Pancreas (tissue), 10 donors: ENCODE measurements around the gene PSRC1. TPM values are rescaled to one million over a fixed set of nuclear protein-coding genes. Genes with fewer than 3 reads are reported as not detected.

Source experiments
- ATAC-seq, 4 donors: fragments of 200-7000 bp; cut with Tn5 transposase; one replicate each; pipeline versions ENCODE4 v1.8.0 to v1.9.1; 2020; ENCODE audit warnings: mild to moderate bottlenecking in 4 of 4, moderate library complexity in 4 of 4
- DNase-seq, 6 donors: peaks; one replicate each; pipeline ENCODE4 v3.0.0-alpha.2; 2020
- FAIRE-seq: peaks from 2 replicates; lab custom pipeline; 2012; peaks lifted over from hg19 to GRCh38; lab: Jason Lieb, UNC
- H3K27ac ChIP-seq, 4 donors: fragments of 200-600 bp; sonication (generic); 1 replicate in 3 of 4; 2 replicates in 1 of 4; pipeline versions ENCODE4 v1.5.0 to v1.8.0; 2020
- H3K27me3 ChIP-seq, 4 donors: fragments of 200-600 bp; one replicate each; pipeline ENCODE4 v1.8.0; 2021
- H3K36me3 ChIP-seq, 3 donors: fragments of 200-600 bp; sonication (generic) in 1 of 3; one replicate each; pipeline versions ENCODE4 v1.5.0 to v1.8.0; 2020 to 2021
- H3K4me1 ChIP-seq, 3 donors: fragments of 200-600 bp; one replicate each; pipeline ENCODE4 v1.8.0; 2021
- H3K4me3 ChIP-seq, 4 donors: fragments of 200-600 bp; sonication (generic) in 2 of 4; one replicate each; pipeline versions ENCODE4 v1.5.0 to v1.8.0; 2020 to 2021
- H3K9me3 ChIP-seq, 4 donors: fragments of 200-600 bp; one replicate each; pipeline ENCODE4 v1.8.0; 2021
- CTCF ChIP-seq, 4 donors: fragments of 200-600 bp; sonication (generic) in 3 of 4; IDR thresholded peaks; one replicate each; pipeline versions ENCODE4 v1.5.0 to v1.8.0; 2021; ENCODE audit warnings: antibody characterized with exemption in 4 of 4
- WGBS, 2 donors: extraction: QIAGEN DNeasy Blood & Tissue Kit; methylation state at CpG; one replicate each; pipeline ENCODE4 v1.1.7; 2013; 5-methylcytosine and 5-hydroxymethylcytosine counted together
- intact Hi-C, 3 donors: fragments of 100-400 bp; cut with DNase I; formaldehyde crosslinking; loops; one replicate each; pipeline versions ENCODE4 v1.11.1 to v1.14.2; 2022
- polyA plus RNA-seq, 2 donors: library from polyadenylated mRNA; stranded (reverse); fragments of 200-250 nt; gene quantifications; one replicate each; pipeline ENCODE4 v1.2.3, GENCODE V29; 2013
- total RNA-seq, 6 donors: library from RNA; stranded (reverse); fragmentation: NEBNext Ultra II Directional in 4 of 6; extraction: Animal tissue kit (Norgen Biotek cat#: 25700) in 4 of 6; gene quantifications; one replicate each; pipeline versions ENCODE4 v1.2.1 to v1.2.4, GENCODE V29; 2021 to 2023
- donor health status: healthy with polysubstance abuse.
- donor health status: DM: no; HTN: no; CAD: no; lungs with moderate emphysema.
- donor health status: DM: no; HTN: no; CAD: no.
- donor health status: control.
- donor health status: control.
- donor health status: Bipolar disorder and iron deficiency.
- donor health status: DM: yes; HTN: yes; CAD: no.
- donor health status: DM: no; HTN: no; CAD: no.
- donor health status: DM: no; HTN: no; CAD: no.
- donor health status: DM: yes; HTN: yes; CAD: no.

The PSRC1 gene
- total and polyA plus RNA-seq, 8 donors = 0.08 to 5.4 (median 0.91) TPM

- Histone ChIP-seq H3K9me3 (no peaks in the 10 kb centered on the region), H3K4me1 (no peaks in the 10 kb centered on the region), H3K27ac (no peak overlapping the region), H3K4me3 (no peak overlapping the region), H3K27me3 (no peaks in the 10 kb centered on the region), H3K36me3 (no peaks in the 10 kb centered on the region)
- no peak for TF ChIP-seq CTCF (IDR thresholded peaks at IDR 0.05)
- DNase-seq (no peak), ATAC-seq (no peak), FAIRE-seq (no peak)
- 84 to 86% methylated on average over 5 of the region's 5 CpGs for WGBS, 2 donors
- intact Hi-C loops = no loop called here
Measured at GRCh38 chr1:109256971-109257681, 25.8 kb downstream of the PSRC1 start.

DNA sequence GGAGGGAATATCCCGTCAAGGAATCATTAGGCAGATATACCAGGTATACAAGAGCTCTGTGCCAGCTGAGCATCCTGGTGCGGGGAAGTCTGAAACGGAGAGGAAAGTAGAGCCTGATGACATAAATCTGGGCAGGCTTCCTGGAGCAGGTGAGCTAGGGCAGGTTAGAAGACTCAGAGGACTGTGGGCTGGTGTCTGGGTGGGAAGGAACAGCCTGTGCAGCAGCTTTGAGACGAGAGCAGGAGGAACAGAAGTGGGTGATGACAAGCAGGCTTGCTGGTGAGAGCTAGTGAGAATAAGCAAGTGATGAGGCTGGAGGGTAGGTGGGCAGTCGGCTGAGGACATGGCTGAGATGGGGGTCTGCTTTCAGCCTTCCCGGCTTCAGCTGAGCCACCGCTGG lies 26.9 kb downstream of the PSRC1 start:
- intact Hi-C loops = no loop called here
- H3K9me3 ChIP-seq = no peaks in the 10 kb centered on the region
- TF ChIP-seq CTCF (IDR thresholded peaks at IDR 0.05) = no peak
- FAIRE-seq = no peak
- no peaks in the 10 kb centered on the region for H3K27me3 ChIP-seq
- no peak overlapping the region for H3K27ac ChIP-seq
- no peak for DNase-seq
- no peak for ATAC-seq
- 80 to 87% methylated on average over 7 of the region's 7 CpGs for WGBS, 2 donors
- no peaks in the 10 kb centered on the region for H3K36me3 ChIP-seq
- H3K4me1 ChIP-seq = no peaks in the 10 kb centered on the region
- no peak overlapping the region for H3K4me3 ChIP-seq

GRCh38 chr1:109255678-109256077 lies 27.3 kb downstream of the PSRC1 start:
- WGBS, 2 donors = 90 to 93% methylated on average over 5 of the region's 5 CpGs
- Histone ChIP-seq H3K9me3 (no peaks in the 10 kb centered on the region), H3K27ac (no peak overlapping the region), H3K4me3 (no peak overlapping the region), H3K36me3 (no peaks in the 10 kb centered on the region), H3K27me3 (no peaks in the 10 kb centered on the region), H3K4me1 (no peaks in the 10 kb centered on the region)
- intact Hi-C loops = no loop called here
- no peak for TF ChIP-seq CTCF (IDR thresholded peaks at IDR 0.05)
- ATAC-seq (no peak), FAIRE-seq (no peak), DNase-seq (no peak)

- WGBS, 2 donors = 56 to 70% methylated on average over 13 to 15 of the region's 15 CpGs
- no peaks in the 10 kb centered on the region for H3K27me3 ChIP-seq
- no peaks in the 10 kb centered on the region for H3K4me1 ChIP-seq
- ATAC-seq (no peak), DNase-seq (no peak), FAIRE-seq (no peak)
- H3K4me3 ChIP-seq = no peak overlapping the region
- intact Hi-C loops = no loop called here
- H3K36me3 ChIP-seq = no peaks in the 10 kb centered on the region
- H3K9me3 ChIP-seq = no peaks in the 10 kb centered on the region
- H3K27ac ChIP-seq = no peak overlapping the region
- no peak for TF ChIP-seq CTCF (IDR thresholded peaks at IDR 0.05)
Measured at GRCh38 chr1:109255097-109255651, 27.8 kb downstream of the PSRC1 start.

DNA sequence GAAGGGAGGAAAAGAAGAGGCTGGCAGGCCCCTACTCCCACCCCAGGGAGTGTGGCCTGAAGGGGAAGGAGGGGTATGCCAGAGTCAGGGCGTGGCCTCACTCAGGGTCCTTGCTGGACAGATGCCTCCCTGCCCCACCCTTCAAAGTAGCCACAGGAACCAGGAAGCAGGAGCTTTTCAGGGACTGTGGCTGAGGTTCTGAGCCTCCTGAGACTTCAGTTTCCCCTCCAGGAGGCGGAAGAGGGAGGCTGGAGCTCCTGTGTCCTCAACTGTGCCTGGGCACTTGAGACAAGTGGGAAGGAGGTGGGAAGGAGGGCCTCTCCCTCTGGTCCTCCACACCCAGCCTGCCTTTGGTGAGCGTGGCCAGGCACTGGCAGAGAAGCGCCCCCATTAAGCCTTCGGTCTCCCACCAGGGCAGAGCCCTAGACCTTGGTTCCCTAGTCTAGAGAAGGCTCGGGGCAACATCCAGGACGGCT lies 28.3 kb downstream of the PSRC1 start:
- 83 to 84% methylated on average over 6 to 7 of the region's 7 CpGs for WGBS, 2 donors
- Histone ChIP-seq H3K27ac (peak overlapping the region in 1 of 4 donors; percentile 55), H3K4me1 (no peaks in the 10 kb centered on the region), H3K4me3 (no peak overlapping the region), H3K27me3 (no peaks in the 10 kb centered on the region), H3K36me3 (no peaks in the 10 kb centered on the region), H3K9me3 (no peaks in the 10 kb centered on the region)
- FAIRE-seq (no peak), ATAC-seq (no peak), DNase-seq (no peak)
- no peak for TF ChIP-seq CTCF (IDR thresholded peaks at IDR 0.05)
- intact Hi-C loops = loop anchor here in 1 of 3 donors (5.0 kb wide), 1 partner anchor 278 kb away; no protein-coding TSS in a partner anchor
